GM19324 (cell line): ENCODE results near the gene IL10RB.
"Not testable (repeated sequence)": the region's sequence is repeated elsewhere in the genome, so short reads cannot be mapped to it uniquely, and the experiment has no call there.

Source experiments
- ATAC-seq: cut with Tn5 transposase; IDR thresholded peaks from one replicate; pipeline ENCODE4 v1.9.1; 2021; ENCODE audit warnings: mild to moderate bottlenecking, moderate library complexity; ENCODE audit not compliant: unreplicated experiment, low FRiP score

IL10RB gene

DNA sequence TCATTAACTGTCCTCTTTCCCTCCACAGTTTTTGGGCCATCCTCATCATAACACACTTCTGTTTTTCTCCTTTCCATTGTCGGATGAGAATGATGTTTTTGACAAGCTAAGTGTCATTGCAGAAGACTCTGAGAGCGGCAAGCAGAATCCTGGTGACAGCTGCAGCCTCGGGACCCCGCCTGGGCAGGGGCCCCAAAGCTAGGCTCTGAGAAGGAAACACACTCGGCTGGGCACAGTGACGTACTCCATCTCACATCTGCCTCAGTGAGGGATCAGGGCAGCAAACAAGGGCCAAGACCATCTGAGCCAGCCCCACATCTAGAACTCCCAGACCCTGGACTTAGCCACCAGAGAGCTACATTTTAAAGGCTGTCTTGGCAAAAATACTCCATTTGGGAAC lies 30.0 kb downstream of the IL10RB start:
- no peak for ATAC-seq

DNA sequence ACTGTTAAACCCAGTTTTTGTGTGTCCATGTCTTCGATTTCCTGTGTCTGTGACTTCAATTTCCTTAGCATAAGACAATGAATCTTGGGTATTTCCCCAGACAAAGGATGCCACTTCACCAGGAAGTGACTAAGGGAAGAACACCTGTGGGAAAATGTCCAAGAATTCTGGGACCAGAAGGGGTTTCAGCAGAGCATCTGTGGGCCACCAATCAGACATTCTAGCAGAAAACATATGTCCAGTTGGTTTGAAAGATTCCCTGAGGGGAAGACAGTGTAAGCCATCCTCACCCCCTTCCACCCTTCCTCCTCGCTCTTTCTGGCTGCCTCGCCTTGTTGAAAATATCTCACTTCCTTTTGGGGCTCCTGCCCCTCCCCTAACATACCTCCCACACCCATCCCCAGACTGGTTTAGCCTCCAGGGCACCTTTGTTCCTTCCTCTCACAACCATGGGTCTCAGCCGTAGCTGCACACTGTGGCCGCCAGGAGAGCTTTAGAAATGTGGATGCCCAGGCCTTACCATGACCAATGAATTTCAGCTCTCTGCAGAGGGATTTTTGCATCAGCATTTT lies 33.1 kb downstream of the IL10RB start:
- peak; percentile 74 for ATAC-seq

DNA sequence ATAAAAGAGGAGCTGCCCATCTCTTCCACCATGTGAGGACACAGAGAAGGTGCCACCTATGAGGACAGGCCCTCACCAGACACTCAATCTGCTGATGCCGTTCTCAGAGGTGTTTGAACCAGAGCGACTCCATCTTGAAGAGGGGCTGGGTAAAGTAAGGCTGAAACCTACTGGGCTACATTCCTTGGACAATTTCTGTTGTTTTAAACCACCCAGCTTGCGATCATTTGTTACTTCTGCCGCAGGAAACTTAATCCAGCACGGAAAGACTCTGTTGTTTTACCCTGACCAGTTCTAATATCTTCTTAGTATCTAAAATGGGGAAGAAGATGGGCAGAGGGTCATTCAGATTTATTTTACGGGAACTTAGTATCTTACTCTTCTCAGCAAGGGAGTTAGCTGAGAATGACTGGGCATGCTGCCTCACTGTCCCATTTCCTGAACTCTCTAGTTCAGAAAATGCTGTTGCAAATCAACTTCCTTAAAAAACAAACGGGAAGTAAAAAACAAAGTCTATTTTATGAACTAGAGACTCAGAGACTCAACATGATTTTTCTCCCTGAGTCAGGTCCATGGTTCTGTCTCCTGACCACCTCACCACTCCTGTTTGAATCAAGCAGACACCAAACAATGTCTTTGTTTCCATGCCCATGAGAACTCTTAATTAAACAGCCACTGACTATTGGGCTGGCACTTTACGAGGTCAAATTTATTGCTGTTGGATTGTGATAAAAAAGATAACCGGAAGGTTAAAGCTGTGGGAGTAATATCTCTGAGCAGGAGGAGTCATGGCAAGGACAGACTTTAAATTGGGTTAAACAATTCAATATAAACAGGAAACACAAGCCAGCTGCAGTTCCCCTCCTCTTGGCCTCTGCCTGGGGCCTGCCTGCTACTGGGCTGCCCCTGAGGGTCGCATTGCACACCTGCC lies 34.8 kb downstream of the IL10RB start:
- ATAC-seq = no peak

DNA sequence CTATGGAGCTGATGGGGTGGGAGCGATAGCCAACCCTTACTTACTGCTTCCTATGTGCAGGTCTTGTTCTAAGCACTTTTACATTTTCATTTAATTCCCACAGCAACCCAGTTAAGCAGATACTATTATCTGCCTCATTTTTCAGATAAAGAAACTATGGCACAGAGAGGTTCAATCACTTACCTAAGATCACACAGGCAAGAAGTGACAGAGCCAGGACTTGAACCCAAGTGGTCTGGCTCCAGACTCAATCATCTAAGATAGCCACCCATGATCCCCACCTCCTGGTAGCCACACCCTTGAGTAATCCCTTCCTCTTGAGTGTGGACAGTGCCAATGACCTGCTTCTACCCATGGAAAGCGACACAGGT lies 35.5 kb downstream of the IL10RB start:
- ATAC-seq = no peak

DNA sequence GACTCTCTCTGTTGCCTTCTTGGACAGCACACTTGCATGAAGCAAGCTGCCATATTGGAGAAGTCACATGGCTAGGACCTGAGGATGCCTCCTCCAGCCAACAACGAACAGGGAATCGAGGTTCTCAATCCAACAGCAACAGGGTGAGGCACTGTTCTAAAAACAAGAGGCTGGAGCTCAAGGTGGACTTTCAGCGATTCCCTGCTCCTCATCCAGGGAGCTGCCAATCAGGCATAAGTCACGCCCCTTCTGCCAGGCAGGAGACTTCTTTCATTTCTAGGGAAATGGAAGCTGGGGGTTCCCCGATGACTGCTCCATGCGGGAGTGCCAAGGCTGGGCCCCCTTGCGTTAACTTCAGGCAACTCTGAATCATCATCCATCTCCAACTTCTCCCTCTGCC lies 35.9 kb downstream of the IL10RB start:
- no peak for ATAC-seq

DNA sequence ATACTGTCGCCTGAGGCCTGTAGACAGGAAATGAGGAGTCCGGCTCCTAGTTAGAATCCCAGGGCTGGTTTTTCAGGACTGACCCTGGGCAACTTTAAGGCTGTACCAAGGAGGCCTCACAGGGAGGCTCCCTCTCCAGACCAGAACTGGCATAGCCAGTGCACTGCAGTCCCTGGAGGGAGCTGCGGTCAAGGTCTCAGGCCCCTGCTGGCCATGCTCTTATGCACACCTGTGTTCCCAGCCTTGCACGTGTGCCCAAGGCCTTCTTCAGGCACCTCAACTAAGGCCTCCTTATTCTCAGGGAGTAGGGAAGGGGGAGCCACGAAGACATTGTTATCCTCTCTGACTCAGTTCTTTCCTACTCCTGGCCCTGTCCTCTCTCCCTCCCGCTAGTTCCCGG lies 36.6 kb downstream of the IL10RB start:
- no peak for ATAC-seq

DNA sequence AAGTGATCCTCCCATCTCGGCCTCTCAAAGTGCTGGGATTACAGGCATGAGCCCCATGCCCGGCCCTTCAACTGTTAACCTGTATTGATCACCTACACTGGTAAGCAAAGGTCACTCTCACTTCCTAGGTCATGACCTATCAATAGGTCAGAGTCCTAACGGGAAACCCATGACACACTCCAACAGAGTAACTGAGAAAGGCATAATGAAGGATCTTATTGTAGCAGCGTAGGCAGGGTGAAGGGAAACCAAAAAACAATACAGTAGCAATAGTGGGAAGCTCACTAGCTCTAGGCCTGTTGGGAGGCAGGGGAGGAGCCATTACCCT lies 39.1 kb downstream of the IL10RB start:
- ATAC-seq = no peak

DNA sequence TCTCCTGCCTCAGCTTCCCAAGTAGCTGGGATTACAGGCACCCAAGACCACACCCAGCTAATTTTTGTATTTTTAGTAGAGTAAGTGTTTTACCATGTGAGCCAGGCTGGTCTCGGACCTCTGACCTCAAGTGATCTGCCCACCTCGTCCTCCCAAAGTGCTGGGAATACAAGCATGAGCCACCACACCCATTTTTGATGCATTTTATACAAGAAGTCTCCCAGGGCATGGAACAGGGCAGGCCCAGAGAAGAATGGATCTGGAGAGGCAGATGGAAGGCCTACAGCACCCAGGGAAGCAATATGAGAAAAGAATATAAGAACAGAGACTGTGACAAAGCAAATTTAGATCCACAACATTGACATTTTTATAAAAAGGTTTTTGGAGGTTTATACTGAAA lies 39.8 kb downstream of the IL10RB start:
- ATAC-seq = no peak

DNA sequence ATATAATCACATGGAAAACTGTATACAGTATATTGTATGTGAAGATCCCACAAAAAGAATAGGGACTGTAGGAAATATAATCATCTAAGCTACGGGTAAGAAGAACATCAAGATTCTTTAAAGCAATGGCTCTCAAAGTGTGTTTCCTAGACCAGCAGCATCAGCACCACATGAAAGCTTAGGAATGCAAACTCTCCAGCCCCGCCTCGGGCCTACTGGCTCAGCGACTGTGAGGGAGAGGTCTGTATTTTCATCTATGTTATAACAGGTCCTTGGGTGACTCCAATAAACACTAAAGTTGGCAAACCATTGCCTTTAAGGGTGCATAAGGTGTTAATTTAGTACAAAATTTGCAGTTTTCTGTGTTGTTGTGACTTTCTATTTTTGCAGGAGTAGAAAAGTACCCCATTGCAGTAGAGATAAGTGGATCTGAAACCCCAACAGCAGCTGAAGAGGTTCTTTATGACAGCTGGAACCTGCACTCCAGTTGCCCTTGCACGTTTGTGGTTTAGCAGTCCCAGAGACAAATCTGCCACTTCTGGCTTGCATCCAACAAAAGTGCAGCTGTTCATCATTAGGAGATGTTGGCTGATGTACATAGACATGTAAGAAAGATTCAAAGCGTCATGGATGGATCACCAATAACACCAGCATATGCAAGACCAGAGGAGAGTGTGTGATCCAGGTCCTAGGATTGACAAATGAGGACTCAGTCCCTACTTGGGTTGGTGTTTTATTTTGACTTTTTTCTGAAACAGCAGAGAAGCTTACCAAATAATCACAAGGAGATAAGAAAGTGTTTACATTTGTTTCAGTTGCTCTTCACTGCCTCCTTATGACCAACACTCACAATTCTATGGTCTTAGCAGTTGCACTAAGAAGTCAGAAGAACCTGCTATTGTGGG lies 42.7 kb downstream of the IL10RB start:
- peak; percentile 77 for ATAC-seq

DNA sequence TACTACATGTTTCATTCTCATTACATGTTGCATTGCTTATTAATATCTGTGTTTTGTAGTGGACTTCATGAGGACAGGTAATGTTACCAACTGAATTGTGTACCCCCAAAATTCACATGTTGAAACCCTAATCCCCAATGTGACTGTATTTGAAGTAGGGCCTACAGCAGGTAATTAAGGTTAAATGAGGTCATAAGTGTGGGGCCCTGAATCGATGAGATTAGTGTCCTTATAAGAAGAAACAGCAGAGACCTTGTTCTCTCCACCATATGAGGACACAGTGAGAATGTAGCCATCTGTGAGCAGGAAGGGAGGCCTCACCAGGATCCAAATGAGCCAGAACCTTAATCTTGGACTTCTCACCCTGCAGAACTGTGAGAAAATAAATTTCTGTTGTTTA lies 43.6 kb downstream of the IL10RB start:
- ATAC-seq = no peak

DNA sequence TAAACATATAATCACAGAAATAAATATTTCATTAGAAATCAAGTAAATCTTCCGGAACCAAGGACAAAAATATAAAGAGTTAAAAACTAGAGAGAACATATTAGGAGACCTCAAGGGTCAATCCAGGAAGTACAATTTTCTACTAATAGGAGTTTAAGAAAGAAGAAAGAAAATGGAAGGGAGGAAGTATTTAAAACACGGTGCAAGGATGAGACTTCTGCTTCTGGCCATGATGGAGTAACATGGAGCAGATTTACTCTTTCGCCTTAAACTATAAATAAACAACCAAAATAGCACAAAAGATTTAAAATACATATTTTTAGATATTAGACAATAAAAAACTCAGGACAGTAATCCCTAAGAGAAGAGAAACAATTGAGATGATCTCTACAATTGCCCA lies 46.0 kb downstream of the IL10RB start:
- no peak for ATAC-seq

DNA sequence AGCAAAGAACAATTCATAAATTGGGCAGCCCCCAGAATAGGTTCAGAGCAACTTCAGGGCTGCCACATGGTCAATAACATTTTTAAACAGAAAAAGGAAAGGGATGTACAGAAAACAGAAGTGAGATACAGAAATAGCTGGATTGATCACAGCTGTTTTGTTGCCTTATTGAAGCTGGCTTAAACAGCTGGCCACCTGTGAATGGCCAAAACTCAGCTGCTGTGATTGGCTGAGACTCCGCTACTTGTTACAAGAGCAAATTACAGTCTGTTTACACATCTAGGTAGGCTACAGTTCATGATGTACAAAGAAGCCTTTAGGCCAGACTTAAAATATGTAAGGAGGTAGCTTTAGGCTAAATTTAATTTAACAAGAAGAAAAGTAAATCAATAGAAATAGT lies 47.0 kb downstream of the IL10RB start:
- ATAC-seq = no peak

DNA sequence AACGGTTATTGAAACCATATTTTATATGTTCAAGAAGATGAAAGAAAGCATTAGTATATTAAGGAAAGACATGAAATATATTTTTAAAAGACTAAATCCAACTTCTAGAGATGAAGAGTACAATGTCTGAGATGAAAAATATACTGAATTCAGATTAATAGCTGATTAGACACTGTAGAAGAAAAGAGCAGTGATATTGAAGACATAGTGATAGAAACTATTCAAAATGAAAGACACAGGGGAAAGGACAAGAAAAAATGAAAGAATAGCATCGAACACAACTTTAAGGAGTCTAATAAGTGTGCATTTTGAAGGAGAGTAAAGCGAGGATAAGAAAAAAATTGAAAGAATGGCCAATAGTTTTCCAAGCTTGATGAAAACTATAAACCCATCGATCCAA lies 47.4 kb downstream of the IL10RB start:
- ATAC-seq = no peak

DNA sequence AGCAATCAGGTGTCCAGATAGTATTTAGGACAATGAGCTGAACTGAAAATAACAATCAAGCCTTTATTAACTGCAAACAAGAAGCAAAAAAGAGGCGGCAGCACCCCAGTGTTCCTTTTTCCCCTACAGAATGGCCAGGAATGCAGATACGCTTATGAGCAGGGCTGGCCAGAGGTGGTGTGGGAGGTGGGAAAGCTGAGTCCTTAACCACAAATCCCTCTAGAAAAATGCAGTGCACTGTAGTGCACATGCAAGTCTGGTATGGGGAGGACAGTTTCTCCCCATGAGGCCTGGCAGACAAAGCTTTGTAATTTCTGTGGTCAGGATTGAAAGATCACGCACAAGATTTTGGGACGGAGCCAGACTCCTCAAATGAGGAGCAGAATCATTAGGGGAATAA lies 47.9 kb downstream of the IL10RB start:
- no peak for ATAC-seq

DNA sequence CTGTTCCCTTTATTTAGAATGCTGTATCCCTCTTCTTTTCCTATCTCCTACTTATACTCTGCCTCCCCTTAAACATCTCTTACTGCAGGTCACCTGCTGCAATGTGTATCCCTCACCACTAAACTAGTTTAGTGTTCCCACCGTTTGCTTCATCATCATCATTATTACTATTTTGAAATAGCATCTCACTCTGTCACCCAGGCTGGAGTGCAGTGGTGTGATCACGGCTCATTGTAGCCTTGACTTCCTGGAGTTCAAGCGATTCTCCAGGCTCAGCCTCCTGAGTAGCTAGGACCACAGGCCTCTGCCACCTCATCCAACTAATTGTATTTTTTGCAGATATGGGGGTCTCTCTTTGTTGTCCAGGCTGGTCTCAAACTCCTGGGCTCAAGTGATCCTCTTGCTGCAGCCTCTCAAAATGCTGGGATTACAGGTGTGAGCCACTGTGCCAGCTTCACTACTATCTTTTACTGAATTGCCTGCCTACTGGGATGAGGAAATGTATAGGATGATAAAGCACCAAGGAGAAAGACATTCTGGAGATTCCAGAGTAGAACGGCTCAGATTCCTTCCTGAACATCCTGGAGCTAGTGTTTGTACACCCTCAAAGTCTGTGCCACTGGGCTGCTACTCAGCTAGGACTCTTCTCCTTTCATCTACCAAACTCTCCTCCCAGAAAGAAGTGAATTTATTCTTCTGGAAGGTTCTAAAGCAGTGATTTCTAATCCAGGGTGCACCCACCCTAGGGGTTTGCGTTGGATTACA lies 50.0 kb downstream of the IL10RB start:
- ATAC-seq = no peak

DNA sequence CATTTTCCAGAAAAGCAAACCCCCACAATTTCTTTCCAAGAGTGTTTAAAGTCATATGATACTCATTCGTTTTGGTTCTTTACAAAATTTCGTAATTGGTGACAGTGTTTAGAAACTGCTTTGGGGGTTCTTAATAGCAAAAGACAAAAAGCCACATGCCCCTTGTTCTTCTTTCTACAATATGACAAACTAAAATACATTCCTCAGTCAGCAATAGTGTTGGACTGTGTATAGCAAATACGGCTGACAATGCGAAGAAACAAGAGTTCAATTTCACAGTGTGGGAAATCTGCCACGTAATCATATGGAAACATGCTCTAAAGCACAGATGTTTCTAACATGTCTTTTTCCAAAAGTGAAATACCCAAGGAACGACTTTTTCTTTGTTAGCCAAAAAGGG lies 51.0 kb downstream of the IL10RB start:
- no peak for ATAC-seq

DNA sequence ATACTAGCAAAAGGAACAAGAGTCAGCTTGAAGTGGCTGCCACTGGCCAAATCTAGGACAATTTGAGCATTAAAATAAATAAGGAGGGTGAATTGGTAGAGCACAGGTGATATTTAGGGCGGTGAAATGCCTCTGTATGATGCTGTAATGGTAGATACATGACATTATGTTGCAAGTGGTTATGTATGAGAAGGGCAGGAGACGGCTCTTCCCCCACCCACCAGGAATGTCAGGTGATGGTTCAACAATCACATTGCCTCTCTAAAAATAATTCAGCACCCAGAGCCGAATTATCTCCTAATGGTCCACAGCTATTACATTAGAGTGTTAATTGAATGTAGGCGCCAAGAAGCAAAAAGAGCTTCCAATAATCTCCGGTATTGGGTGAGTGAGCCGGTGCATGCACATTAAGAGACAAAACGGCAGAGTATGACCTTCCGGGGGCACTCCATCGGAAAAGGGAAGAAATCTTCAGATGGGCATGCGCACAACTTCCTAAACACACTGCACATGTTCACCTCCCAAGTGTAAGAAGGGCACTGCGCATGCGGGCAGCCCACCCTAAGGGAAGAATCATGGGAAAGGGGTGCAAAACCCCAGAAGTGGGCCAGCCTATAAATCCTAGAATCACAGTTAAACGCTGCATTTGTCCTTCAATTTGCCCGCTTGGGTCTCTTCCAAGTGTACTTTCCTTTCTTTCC lies 51.8 kb downstream of the IL10RB start:
- ATAC-seq = no peak

DNA sequence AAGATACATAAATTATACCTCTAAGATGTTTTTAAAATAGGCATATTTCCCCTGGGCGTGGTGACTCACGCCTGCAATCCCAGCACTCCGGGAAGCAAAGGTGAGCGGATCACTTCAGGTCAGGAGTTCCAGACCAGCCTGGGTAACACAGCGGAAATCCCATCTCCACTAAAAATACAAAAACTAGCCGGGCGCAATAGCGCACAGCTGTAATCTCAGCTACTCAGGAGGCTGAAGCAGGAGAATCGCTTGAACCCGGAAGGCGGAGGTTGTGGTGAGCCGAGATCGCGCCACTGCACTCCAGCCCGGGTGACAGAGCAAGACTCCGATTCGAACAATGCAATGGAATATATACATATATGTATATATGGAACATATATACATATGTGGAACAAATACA lies 54.8 kb downstream of the IL10RB start:
- not testable (repeated sequence) for ATAC-seq

DNA sequence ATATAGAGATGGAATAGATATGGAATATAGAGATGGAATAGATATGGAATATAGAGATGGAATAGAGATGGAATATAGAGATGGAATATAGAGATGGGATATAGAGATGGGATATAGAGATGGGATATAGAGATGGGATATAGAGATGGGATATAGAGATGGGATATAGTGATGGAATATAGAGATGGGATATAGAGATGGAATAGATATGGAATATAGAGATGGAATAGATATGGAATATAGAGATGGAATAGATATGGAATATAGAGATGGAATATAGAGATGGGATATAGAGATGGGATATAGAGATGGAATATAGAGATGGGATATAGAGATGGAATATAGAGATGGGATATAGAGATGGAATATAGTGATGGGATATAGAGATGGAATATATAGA lies 57.4 kb downstream of the IL10RB start:
- ATAC-seq = not testable (repeated sequence)
